Right kidney (tissue), 1 donor: Measurements from ENCODE around the gene ARHGDIA.

ENCODE experiments used
- DNase-seq: peaks from one replicate; pipeline ENCODE4 v3.0.0-alpha.2; 2016

Gene ARHGDIA

GRCh38 chr17:81889602-81890001, 18.5 kb upstream of the ARHGDIA start:
- DNase-seq: no peak

GRCh38 chr17:81888988-81889595, 18.0 kb upstream of the ARHGDIA start:
- DNase-seq: no peak

GRCh38 chr17:81888105-81888987, 17.2 kb upstream of the ARHGDIA start:
- DNase-seq: no peak

- no peak for DNase-seq
Measured at GRCh38 chr17:81885869-81886548, 14.9 kb upstream of the ARHGDIA start.

GRCh38 chr17:81885454-81885853, 14.3 kb upstream of the ARHGDIA start:
- no peak for DNase-seq

GRCh38 chr17:81884968-81885367, 13.8 kb upstream of the ARHGDIA start:
- DNase-seq: no peak

GRCh38 chr17:81884520-81884919, 13.4 kb upstream of the ARHGDIA start:
- no peak for DNase-seq

GRCh38 chr17:81879121-81879520, 8.0 kb upstream of the ARHGDIA start:
- DNase-seq: no peak

- no peak for DNase-seq
Measured at GRCh38 chr17:81878294-81878693, 7.2 kb upstream of the ARHGDIA start.

GRCh38 chr17:81877569-81877968, 6.4 kb upstream of the ARHGDIA start:
- no peak for DNase-seq

- DNase-seq: peak; percentile 91
Measured at GRCh38 chr17:81871387-81872230, 472 bp upstream of the ARHGDIA start.

- peak; percentile 75 for DNase-seq
Measured at GRCh38 chr17:81870131-81870980, 781 bp downstream of the ARHGDIA start.

GRCh38 chr17:81869221-81870130, 1.7 kb downstream of the ARHGDIA start:
- DNase-seq: peak; percentile 80

GRCh38 chr17:81868674-81869220, 2.4 kb downstream of the ARHGDIA start:
- no peak for DNase-seq

GRCh38 chr17:81867991-81868673, 3.0 kb downstream of the ARHGDIA start:
- no peak for DNase-seq

GRCh38 chr17:81867170-81867990, 3.8 kb downstream of the ARHGDIA start:
- DNase-seq: no peak

GRCh38 chr17:81866440-81867169, 4.5 kb downstream of the ARHGDIA start:
- no peak for DNase-seq
